ENCODE data around the gene FAM193A.

- TF ChIP-seq EZH2 (IDR thresholded peaks at IDR 0.05; ENCODE audit: borderline replicate concordance, low read depth, low read length, poor library complexity, severe bottlenecking): no peak
- no peak for TF ChIP-seq CTCF (conservative IDR thresholded peaks at IDR 0.05; ENCODE audit: low read depth, low read length)
Observed at GRCh38 chr4:2750719-2751605, 214.5 kb downstream of the FAM193A start.
